ENCODE measurements around the gene SLC35F3. TPM values are rescaled to one million over a fixed set of nuclear protein-coding genes. Genes with fewer than 3 reads are reported as not detected.

The SLC35F3 gene
- total RNA-seq, 1 experiment from 2014 or later: 4.6 TPM

DNA sequence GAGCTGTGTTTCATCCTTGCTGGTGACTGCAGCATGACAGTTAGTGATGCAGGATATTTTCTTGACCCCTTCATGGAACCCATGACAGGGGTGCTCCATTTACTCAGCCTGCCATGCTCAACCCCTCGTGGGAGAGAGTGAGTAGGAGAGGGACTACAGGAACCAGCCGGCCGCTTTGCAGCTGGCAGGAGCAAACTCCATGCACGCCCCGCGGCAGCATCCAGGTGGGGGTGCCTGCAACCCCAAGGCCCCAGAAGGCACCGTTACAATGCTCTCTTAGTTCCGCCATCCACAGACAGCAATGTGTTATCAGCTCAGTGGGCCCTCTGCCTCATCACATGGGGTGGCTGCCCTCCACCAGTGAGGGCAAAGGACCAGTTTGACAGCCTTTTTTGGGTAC is 135.1 kb downstream of the SLC35F3 start:
- DNase-seq (ENCODE audit: low read depth): no peak

DNA sequence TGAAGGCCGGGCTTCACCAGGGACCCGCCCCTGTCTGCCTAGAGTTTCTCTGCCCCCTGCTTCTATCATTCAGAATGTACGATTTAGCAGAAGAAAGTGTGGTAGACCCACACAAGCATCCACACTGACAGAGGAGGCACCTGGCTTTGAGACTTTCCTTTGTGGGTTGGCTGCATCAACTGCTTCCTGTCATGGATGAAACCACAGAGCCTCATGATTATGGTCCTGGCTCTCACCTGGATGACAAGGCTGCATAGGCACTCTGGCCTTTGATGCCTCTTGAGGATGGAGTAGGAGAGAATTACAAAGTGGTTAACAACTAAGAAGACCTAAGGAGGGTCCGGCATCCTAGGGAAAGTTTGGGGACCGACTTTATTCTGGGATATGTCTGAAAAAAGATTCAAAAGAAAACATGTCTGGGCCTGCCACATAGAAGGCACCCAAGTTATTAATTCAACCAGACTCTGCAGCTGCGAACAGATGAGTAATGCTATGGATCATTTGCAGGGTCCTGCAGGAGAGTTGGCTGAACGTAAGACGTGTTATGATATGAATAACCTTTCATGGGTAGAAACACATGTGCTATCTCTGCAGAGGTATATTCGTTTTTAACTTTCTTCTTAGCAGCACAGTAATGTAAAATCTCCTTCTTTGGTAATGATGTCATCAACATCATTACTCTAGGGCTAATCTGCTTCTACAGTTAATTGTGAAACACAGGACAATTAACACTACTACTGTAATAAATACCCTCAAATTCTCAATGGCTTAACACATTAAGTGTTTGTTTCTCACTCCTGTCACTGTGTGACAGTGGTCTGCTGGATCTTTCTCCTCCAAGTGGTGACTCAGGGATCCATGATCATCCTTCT is 136.2 kb downstream of the SLC35F3 start:
- no peak for DNase-seq (ENCODE audit: low read depth)

DNA sequence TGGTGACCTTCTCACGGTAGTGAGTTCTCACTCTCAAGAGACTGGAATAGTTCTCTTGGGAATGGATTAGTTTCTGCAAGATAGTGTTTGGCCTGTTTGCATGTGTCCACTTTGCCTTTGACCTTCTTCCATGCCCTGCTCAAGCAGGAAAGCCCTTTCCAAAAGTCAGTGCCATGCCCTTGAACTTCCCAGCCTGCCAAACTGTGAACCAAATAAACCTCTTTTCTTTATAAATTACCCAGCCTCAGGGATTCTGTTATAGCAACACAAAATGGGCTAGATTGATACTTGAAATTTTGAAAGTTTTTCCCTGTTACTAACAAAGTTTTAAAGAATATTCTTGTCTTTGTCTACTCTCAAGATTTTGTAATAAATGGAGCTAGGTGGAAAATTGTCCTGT is 139.6 kb downstream of the SLC35F3 start:
- no peak for DNase-seq (ENCODE audit: low read depth)

DNA sequence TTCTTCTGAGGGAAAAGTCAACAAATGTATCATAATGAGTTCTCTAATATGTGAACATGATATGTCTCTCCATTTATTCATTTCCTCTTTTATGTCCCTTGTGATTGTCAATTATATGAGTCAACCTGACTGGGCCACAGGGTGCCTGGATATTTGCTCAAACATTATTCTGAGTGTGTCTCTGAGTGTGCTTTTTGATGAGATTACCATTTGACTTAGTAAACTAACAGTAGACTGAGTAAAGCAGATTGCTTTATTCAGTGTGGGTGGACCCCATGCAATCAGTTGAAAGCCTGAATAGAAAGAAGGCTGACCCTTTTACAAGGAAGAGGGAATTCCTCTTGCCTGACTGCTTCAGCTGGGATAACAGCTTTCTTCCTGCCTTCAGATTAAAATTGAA is 142.6 kb downstream of the SLC35F3 start:
- no peak for DNase-seq (ENCODE audit: low read depth)

DNA sequence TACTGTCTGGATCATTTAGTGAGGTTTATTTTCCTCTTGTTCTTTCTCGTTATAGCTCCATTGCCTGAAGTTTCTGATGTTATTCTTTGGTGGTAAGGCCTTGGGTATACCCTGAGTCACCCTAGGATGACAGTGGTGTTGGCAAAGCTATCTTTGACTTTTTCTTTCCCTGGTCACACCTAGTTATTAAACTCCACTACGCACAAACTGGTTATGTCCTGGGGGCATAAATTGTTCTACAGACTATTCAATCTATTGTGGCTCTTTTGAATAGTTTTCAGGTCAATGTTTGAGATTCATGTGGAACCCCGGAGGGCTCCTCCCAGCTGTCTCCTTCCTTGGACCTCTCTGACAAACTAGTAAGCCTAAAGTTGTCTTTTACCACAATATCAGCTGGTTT is 157.7 kb downstream of the SLC35F3 start:
- peak; percentile 97 for DNase-seq (ENCODE audit: low read depth)

DNA sequence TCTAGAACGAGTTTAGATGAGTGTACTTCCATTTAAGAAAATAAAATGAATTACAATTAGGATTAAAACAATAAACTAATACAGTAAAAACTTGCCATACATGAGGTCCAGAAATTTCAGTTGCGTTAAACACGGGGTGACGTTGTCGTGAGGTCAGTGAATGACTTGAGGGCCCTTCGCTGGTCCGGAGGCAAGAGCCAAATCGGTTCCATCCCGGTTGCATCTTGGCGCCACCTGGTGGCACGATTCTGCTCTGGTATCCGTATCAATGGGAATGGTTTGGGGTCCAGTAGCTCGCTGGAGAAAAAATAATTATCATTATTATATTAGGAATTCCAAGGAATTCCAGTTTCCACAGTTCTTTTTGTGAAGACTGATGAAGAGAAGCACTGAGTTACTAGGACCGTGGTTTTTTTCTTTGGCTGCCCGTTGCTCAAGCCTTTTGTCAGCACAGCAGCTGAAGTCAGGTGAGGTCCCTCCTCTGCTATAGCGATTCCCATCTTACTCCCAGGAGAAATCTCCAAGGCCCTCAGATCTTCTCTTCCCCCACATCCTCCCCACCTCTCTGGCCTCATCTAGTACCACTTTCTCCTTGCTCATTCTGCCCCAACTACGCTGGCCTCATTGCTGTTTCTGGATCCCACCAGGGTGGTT is 161.4 kb downstream of the SLC35F3 start:
- peak; percentile 73 for DNase-seq (ENCODE audit: low read depth)

DNA sequence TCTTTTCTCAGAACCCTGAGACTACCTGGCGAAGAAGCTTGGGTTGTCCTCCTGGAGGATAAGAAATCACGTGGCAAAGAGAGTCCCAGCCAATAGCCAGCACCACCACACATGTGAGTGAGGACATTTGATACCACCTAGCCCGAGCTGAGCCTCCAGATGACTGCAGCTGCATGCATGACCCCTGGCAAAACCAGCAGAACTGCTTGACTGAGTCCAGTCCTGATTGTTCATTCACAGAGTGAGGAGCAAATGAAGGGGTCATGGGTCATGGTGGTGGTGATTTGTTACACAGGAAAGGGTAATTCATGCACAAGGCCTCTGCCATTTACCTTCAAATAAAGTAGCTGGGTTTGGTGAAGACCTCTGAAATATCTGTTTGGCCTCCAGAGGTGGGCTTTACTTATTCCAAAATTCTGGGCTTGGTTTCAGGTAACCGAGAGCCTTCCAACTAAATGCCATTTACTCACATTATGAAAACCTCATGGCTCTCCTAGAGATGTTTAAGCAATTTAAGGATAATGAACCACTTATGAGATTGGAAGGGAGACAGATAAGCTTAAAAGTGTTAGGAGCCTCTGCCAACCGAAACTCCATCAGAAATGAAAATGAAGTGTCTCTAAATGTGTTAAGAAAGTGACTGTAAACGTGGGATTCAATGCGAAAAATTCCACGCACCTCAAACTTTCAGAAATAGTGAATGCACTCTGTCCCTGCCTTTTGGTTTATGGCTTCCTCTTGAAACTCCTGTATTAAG is 163.3 kb downstream of the SLC35F3 start:
- DNase-seq (ENCODE audit: low read depth): peak; percentile 42

DNA sequence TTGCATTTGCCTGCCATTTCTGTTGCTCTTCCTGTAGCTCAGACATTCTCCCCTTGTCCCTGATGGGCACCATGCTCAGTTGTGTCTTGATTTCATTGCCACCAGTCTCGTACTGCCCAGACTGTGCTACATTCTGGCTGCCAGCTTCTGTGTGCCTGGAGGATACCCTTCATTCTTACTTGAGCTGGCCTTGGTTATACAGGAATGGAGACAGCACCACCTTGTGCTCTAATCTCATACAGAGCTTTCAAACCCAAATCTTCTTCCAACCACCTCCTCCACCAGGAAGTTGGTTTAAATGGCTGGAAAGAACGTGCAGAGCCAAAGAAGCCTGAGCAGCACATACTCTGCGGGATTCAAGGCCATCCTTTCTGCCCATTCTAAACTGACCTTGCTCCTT is 165.3 kb downstream of the SLC35F3 start:
- peak; percentile 60 for DNase-seq (ENCODE audit: low read depth)

DNA sequence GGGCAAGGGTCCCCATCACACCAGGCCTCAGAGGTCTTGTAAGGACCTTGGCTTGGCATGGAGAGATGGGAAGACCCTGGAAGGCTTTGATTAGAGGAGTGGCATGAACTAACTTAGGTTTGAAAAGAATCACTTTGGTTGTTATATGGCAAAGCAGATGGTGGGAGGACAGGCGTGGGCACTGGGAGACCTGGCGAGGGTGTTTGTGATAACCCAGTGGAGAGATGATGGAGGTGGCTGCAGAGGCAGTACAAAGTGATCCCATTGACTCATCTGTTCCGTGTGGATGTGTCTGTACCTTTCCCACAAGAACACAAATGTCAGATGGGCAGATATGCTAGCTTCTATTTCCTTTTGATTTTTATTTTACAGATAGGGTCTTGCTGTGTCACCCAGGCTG is 168.3 kb downstream of the SLC35F3 start:
- peak; percentile 44 for DNase-seq (ENCODE audit: low read depth)

DNA sequence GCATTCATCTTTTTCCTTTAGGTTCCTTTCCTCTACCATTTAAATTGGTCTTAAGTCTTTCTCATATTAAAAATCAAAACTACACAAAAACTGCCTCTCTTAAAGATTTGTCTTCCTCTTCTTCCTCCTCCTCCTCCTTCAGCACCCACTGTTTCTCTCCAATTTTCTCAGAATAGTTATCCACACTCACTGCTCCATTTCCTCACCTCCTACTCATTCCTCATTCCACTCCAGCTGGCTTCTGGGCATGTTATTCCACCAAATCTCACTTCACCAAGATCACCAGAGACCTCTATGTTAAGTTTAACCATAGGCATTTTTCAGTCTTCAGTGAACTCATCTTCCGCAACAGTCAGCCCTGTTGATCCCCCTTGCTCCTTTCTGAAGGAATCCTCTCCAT is 173.7 kb downstream of the SLC35F3 start:
- no peak for DNase-seq (ENCODE audit: low read depth)

DNA sequence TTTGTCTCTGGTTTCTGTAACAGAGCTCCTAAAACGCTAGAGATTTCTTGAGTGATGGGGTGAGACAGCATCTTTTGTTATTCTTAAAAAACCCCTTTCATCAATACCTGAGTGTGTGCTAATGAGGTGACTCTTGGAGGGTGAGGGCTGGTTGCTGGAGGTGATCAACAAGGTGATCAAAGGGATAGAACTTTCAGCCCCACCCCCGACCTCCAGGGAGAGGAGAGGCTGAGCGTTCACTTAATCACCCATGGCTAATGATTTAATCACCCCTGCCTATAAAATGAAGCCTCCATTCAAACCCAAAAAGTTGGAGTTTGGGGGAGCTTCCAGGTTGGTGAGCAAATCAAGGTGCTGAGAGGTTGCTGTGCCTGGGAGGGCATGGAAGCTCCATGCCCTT is 175.4 kb downstream of the SLC35F3 start:
- no peak for DNase-seq (ENCODE audit: low read depth)

DNA sequence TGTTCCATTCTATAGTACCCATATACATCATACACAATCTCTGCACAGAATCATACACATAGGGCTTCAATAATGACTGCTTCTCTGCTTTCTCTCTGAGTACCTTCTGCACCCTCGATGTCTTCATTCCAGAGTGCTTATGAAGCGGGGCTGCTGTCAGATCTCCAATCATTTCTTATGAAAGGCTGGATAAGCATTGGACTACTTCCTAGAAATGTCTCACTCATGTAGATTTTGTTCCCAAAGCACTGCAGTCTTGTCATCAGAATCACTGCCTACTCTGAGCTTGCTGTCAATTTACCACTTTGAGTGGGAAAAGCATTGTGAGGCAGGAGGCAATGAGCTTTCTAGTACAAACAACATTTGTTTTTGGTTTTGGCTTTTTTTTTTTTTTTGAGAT is 179.0 kb downstream of the SLC35F3 start:
- DNase-seq (ENCODE audit: low read depth): peak; percentile 43

DNA sequence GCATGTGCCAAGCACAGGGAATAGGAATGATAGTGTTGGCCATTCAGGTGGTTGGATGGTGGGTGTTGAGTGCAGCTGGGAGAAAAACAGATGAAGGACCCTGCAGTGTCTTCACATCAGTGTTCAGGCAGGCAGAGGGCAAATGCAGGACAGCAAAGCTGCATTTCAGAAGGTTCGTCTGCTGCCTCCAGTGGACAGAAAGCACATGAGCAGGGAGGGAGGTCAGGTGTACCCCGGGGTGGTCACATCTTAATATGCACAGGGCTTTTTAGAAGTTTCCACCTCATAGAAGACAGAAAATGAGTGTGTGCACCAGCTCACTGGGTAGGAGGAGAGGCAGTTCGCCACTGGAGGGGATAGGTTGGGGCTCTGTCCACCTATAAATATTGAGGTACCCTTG is 184.9 kb downstream of the SLC35F3 start:
- DNase-seq (ENCODE audit: low read depth): no peak

DNA sequence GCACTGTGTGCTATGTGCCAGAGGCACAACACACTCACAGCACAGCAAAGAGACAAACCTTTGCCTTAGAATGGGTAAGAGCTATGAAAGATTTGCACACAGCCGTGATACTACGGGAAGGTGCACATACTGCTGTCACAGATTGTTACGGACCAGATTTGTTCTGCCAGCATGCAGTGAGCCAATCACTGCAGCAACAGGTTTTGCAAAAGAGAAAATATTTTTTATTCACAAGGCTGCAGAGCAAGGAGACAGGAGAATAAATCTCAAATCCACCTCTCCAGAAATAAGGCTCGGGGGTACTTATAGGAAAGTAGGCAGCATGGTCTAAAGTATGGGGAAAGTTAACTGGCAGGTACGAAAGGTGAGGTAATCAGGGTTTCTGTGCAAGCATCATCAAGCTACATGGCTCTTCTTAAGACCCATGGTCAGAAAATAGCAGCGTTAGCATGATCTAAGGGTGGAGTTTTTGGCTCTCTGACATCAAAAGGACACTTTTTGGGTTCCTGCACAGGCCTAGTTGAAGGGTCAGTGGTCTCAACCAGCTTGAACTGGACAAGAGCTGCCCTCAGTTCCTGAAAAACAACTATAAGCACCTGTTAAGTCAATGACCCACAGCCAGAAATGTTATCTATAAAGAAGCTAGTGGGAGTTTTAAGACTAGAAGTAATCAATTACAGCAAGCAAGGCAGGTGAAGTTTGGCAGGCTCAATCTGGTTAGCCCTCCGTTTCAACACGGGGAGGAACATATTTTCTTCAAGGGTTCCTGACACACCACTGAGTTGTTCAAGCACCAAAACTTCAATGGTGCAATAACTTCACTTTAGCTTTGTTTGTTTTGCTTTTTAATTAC is 186.0 kb downstream of the SLC35F3 start:
- DNase-seq (ENCODE audit: low read depth): no peak

DNA sequence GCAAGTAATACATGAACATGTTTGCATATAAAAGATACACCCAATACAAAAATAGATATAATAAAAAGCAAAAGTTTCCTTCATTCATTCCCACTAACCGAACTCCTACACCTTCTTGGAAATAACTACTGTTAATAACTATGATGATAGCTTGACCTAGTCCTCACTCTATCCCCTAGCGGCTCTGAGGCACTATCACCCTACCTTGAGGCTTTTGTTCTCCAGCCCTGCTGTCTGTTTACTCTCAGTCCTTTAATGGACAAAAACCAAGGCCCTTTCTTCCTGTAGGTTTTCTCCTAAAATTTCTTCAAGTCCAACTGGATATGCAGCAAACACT is 186.6 kb downstream of the SLC35F3 start:
- DNase-seq (ENCODE audit: low read depth): no peak

DNA sequence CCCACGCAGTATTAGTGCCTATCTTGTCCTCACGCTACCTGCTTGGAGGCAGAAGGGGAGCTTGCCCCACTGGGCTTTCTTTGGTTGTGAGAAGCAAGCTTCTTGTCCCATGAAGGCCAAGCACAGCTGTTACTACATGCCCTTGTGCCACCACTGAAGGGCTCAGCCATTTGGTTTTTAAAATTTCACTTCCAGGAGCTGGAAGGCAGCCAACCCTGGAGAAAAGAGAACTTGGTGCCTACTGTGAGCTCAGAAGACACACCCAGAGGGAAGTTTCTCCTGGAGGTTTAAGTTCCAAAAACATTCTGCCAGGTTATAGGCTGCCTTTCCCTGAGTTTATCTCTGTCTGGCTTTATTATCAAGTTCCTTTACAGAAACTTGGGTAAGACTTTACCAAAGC is 187.4 kb downstream of the SLC35F3 start:
- no peak for DNase-seq (ENCODE audit: low read depth)

DNA sequence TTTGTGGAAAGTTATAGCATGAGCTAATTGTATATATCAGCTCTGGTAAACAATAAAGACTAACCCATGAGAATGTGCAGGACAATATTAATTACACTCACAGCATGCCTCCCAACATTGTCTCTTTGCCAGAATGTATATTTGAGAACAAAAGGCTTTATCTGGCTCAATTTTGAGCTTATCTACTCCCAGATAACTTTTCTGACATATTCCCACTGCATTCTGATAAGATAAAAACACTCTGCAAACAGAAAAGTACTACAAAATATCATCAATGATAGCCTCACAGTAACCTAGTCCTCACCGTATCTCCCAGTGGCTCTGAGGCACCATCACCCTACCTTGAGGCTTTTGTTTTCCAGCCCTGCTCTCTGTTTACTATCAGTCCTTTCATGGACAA is 188.6 kb downstream of the SLC35F3 start:
- DNase-seq (ENCODE audit: low read depth): no peak

DNA sequence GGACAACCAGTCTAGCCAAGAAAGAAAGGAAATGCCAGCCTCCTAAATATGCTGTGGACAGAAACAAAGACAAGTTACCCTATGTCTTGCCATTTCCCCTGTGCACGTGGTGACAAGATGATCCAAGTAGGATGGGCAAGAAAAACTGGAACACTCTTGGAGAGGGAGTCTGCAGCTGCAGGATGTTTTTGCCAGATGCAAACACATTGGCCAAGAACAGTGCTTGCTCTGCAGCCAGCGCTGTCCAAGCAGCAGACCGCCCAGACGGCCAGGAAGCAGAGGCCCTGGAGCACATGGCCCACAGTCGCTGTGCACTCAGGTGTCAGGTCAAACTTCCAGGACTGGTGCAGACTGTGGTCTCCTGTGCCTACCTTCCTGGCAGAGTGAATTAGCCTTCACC is 189.3 kb downstream of the SLC35F3 start:
- DNase-seq (ENCODE audit: low read depth): peak; percentile 39

DNA sequence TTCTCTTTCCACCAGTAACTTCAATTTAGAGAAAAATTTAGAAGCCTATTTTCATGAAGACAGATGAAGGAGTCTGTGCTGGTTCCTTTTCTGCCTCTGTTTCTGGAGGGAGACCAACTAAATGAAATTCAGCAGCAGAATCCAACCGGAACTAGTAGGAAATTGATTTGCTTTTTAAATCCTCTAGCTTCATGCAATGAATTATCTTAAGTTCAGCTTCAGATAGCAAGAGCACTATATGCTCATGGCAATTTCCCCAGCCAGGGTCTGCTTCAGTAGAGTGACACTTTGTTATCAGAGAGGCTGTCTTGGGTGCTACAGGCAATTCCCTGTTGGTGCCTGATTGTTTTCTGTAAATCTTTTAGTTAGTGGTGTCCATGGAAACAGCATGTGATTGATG is 189.7 kb downstream of the SLC35F3 start:
- no peak for DNase-seq (ENCODE audit: low read depth)

DNA sequence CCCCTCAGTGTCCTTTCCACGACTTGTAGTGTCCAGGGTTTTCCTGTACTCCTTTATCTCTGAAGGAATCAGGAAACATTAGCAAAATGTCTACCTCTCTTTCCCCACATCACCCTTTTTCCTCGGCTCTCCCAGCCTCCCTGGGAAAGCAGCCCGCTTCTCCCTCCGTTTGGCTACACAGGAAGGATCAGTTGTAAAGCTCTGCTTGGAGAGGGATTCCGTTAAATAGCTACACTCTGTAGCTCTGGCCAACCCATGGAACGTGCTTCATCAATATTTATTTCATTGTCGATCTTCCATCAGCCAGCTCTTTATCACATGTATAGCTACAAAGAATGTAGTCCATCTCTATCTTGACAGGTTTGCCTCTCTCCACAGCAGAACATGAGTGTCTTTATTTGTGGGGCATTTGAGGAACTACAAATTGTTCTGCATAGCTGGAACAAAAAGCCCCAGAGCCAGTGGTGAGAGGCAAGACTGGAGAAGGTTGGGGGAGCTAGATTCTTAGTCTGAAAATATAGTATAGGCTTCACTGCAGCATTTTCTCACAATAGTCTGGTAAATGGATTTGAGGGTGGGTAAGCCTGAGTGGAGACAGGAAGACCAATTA is 191.8 kb downstream of the SLC35F3 start:
- DNase-seq (ENCODE audit: low read depth): no peak

DNA sequence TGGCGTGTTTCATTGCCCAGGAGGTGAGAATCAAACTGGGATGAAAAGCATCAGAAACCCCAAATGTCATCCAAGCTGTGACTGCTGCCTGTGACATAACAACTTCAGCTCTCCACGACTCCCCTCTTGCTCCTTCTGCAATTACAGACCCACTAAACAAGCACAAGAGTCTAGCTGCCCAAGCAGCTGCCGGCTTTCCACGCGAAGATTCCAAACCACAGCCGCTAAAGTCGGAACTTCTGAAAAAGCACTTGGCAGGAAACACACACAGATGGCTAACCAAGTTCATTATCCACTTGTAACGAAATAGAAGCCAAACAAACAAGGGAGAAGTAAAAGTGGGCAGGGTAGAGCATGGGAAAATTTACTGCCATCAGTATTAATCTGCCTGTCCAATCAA is 198.1 kb downstream of the SLC35F3 start:
- DNase-seq (ENCODE audit: low read depth): peak; percentile 64

All from RPMI7951 (cell line).